ACHN (cell line): Measurements from ENCODE around the gene PSMA4.
"Not testable (repeated sequence)": the region's sequence is repeated elsewhere in the genome, so short reads cannot be mapped to it uniquely, and the experiment has no call there.

ENCODE experiments used
- DNase-seq: peaks from one replicate; pipeline ENCODE4 v3.0.0-alpha.2; 2015
- in situ Hi-C: cut with HindIII; loops from 2 replicates; pipeline ENCODE4 v1.10.0; 2017; ENCODE audit warnings: low sequenced_read_pairs, low pct_ligation_motif_present, low pct_unique_long_range_greater_than_20kb

PSMA4 gene

GRCh38 chr15:78540141-78540870, at the start of gene PSMA4:
Gene PSMA4, plus strand, starts transcription at chr15:78540444. Its CDS starts 1,484 bp downstream, at chr15:78541928.
- peak; percentile 82 for DNase-seq
- in situ Hi-C loops: no loop called here

DNA sequence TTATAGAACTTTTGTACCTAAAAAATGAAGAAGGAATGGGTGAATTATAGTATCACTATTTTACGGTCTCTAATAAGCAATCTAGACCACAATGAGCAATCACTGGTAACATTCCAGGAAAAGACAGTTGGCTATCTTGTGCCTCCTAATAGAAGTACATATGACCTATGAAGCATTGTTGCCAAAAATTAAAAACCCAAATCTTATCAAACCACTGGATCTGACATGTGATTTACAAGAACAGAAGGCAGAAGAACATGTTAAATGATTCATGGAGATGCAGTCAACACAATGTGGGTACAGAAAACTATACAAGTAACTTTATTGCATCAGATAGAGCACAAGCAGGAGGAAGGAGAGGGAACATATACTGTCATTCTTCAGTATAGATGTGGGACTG, 47.4 kb upstream of the PSMA4 start:
- in situ Hi-C loops: no loop called here
- no peak for DNase-seq

DNA sequence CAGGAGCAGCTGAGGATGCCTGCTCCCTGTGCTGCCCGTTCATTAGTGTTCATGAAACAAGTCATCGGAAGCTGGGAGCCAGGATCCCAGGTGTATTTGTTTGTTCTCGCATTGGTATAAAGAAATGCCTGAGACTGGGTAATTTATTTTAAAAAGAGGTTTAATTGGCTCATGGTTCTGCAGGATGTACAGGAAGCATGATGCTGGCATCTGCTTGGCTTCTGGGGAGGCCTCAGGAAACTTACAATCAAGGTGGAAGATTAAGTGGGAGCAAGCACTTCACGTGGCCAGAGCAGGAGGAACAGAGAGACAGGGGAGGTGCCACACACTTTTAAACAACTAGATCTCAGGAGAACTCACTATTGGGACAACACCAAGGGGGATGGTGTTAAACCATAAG, 38.4 kb upstream of the PSMA4 start:
- DNase-seq: no peak
- in situ Hi-C loops: no loop called here

DNA sequence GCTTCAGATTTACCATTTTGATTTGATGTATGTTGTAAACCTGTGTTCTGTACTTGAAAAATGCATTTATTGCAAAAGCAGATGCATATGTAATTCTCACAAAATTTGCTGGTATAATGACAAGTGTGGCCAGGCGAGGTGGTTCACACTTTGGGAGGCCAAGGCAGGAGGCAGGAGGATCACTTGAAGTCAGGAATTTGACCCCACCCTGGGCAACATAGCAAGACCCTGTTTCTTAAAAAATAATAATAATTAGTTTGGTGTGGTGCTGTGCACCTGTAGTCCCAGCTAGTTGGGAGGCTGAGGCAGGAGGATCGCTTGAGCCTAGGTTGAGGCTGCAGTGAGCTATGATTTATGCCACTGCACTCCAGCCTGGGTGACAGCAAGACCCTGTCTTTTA, 37.6 kb upstream of the PSMA4 start:
- DNase-seq: no peak
- in situ Hi-C loops: no loop called here

DNA sequence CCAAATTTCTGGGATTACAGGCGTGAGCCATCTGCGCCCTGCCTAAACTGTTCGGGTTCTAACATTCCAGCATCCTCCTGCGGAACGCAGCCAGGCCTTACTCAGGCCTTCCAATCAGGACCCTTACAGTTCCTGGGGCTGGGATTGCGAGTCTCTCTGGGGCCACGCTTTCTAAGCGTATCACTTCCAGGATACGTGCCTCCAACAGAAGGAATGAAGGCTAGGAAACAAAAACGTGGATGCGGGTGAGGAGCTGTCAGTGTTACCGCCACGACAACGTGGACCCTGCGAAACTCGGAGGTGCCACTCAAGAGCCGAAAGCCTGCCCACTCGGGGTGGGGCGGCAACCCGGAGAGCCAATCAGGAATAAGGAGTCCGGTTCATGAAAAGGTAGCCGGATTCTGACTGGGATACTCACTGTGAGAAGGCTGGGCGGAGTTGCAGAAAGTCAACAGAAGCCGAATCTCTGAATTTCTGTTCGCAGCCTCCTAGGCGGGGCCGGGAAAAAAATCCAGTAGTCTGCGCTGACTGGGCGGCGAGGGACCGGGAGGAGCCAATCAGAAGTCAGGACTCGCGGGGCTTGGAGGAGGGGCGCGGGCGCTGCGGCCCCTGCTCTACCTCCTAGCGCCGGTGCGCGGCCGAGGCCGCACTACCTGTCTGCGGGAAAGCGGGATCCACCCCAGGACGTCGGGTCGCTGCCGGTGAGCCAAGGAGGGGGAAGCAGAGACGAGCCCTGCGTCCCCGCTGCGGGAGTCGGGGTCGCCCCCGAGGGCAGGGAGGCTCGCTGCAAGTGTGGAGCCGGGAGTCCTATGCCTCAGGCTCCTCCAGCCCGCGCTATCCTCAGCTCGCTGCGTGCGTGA, 33.0 kb upstream of the PSMA4 start, which contains the start of gene HYKK:
TSS of gene HYKK (plus strand) at position 607 of the 860 bp plus-strand sequence. CDS start 5,512 bp downstream, outside the sequence.
- in situ Hi-C loops: no loop called here
- DNase-seq: peak; percentile 97

- in situ Hi-C loops: no loop called here
- no peak for DNase-seq
These were observed 32.4 kb upstream of the PSMA4 start for GRCh38 chr15:78507831-78508160.

- no peak for DNase-seq
- in situ Hi-C loops: no loop called here
These were observed 32.0 kb upstream of the PSMA4 start for GRCh38 chr15:78508272-78508671.

DNA sequence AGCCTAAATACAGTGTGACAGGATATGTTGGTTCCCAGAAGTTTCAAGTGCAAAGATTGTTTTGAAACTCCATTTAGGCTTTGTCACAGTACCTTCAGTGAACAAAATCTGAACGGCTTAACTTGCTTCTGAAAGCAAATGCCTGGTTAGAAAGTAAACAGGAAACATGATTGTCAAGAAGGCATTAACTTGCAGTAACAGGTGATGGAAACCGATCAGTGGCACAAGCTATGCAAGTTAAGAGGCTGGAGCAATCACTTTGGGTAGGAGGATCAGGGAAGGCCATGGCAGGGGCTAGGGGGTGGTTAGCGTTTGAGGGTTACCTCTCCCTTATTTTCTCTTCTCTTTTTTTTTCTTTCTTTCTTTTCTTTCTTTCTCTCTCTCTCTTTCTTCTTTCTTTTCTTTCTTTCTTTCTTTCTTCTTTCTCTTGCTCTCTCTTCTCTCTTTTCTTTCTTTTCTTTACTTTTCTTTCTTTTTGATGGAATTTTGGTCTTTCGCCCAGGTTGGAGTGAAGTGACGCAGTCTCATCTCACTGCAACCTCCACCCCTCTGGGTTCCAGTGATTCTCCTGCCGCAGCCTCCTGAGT, 30.4 kb upstream of the PSMA4 start:
- in situ Hi-C loops: no loop called here
- DNase-seq: no peak

- in situ Hi-C loops, DNase-seq: not testable (repeated sequence)
These were observed 20.2 kb upstream of the PSMA4 start for GRCh38 chr15:78520035-78520434.

DNA sequence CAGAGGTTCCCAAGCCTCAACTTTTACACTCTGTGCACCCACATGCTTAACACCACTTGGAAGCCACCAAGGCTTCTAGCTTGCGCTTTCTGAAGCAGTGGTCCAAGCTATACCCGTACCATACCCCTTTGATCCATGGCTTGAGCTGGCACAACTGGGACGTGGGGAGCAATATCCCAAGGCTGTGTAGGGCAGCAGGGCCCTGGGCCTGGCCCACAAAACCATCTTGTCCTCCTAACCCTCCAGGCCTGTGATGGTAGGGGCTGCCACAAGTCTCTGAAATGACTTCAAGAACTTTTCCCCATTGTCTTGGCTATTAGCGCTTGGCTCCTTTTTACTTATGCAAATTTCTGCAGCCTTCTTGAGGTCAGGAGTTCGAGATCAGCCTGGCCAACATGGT, 16.0 kb upstream of the PSMA4 start:
- in situ Hi-C loops: no loop called here
- DNase-seq: no peak

DNA sequence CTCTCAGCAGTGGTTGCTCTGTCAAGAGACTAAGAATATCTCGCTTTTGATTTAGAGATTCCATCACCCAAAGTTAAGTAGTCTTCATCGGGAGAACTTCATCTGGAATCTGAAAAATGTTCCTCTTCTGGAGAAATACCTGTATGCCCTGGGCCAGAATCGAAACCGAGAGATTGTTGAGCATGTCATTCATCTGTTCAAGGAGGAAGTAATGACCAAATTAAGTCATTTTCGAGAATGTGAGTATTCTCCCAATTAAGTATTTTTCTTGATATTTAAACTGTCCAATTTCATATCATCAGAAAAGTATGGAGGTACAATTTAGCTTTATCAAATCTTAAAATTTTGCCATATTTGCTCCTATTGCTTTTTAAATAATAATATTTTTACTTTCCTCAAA, 12.9 kb upstream of the PSMA4 start:
- no peak for DNase-seq
- in situ Hi-C loops: no loop called here

- DNase-seq: no peak
- in situ Hi-C loops: no loop called here
These were observed 6.9 kb upstream of the PSMA4 start for GRCh38 chr15:78533331-78533730.

- in situ Hi-C loops: no loop called here
- no peak for DNase-seq
These were observed 4.1 kb upstream of the PSMA4 start for GRCh38 chr15:78536134-78536533.

GRCh38 chr15:78537266-78537905, 2.9 kb upstream of the PSMA4 start:
- no peak for DNase-seq
- in situ Hi-C loops: no loop called here

GRCh38 chr15:78538358-78538757, 1.9 kb upstream of the PSMA4 start:
- no peak for DNase-seq
- in situ Hi-C loops: no loop called here

GRCh38 chr15:78539464-78540140, 642 bp upstream of the PSMA4 start:
- in situ Hi-C loops: not testable (repeated sequence)

DNA sequence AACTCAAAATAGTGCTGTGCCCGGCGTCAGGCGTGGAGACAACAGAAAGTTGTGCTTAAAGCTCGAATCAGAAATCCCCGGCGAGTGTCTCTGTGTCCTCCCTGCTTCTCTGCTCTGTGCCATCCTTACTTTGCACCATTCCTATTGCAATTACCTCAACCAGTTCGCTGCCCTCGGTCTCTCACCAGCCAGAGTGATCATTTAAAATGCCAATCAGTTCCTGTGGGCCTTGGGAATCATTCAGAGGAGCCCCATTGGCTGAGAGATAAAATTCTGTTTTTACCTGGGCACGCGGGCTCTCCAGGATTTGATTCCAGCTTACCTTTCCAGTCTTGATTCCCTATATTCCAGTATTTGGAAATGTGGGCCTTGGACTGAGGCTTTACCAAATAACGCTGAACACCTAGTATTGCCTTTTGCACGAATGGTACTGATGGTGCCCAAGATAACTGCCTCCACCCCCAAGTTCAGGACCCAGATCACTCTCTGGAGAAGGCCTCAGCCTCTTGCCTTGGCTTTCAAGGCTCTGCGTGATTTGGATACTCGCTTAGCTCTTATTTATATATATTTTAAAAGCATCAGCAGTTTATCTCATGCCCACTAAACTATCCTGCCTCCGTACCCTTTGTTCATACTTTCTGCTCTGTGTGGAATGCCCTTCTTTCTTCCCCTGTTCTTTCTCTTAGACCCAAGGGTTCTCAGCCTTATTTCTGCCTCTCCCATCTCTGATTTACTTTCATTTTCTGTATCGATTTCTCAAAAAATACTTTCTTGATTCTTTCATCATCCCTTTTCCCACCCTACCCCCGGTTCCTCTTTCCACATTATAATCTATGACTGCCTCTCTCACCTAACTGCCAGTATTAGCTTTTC, 863 bp downstream of the PSMA4 start:
- in situ Hi-C loops: no loop called here
- peak; percentile 4 for DNase-seq

More at GRCh38 chr15:78539464-78540140, 642 bp upstream of the PSMA4 start:
- not testable (repeated sequence) for DNase-seq

GRCh38 chr15:78541744-78542034, 1.4 kb downstream of the PSMA4 start:
- in situ Hi-C loops: no loop called here

More at GRCh38 chr15:78541744-78542034, 1.4 kb downstream of the PSMA4 start:
- no peak for DNase-seq
